Lower leg skin (tissue), 4 donors: ENCODE measurements around the gene TBC1D21. TPM values are rescaled to one million over a fixed set of nuclear protein-coding genes. Genes with fewer than 3 reads are reported as not detected.

Experiments
- DNase-seq, 2 donors: peaks; one replicate each; pipeline ENCODE4 v3.0.0-alpha.2; 2019; ENCODE audit warnings: low spot score in 2 of 2
- H3K4me3 ChIP-seq: fragments of 200-600 bp; sonication (generic); 2 replicates; pipeline ENCODE4 v1.5.1; 2017; ENCODE audit warnings: mild to moderate bottlenecking, low read depth; ENCODE audit not compliant: poor library complexity, severe bottlenecking
- POLR2A ChIP-seq, 2 donors: fragments of 450-650 bp; IDR thresholded peaks; one replicate each; pipeline ENCODE4 v1.6.1; 2016 to 2017; ENCODE audit warnings: antibody characterized with exemption in 2 of 2, mild to moderate bottlenecking in 1 of 2, moderate library complexity in 1 of 2
- WGBS, 2 donors: methylation state at CpG; one replicate each; pipeline ENCODE4 v1.1.5; 2018; 5-methylcytosine and 5-hydroxymethylcytosine counted together
- intact Hi-C: fragments of 100-400 bp; cut with DNase I; formaldehyde crosslinking; loops from one replicate; pipeline ENCODE4 v1.15.0; 2023; ENCODE audit warnings: low total_unique reads
- total RNA-seq, 4 donors: library from RNA; depleted of rRNA; stranded (reverse); fragments of >200 nt; gene quantifications; one replicate each; pipeline ENCODE4 v1.1.0, GENCODE V29; 2016
- TF ChIP-seq, protein P1 (sequence below), 3 donors: fragments of 450-650 bp; IDR thresholded peaks; one replicate each; pipeline ENCODE4 v1.5.1; 2016; ENCODE audit warnings: antibody characterized with exemption in 3 of 3, mild to moderate bottlenecking in 3 of 3, moderate library complexity in 2 of 3

TBC1D21 gene
- total RNA-seq, 4 donors from 2014 or later, result not detected

DNA sequence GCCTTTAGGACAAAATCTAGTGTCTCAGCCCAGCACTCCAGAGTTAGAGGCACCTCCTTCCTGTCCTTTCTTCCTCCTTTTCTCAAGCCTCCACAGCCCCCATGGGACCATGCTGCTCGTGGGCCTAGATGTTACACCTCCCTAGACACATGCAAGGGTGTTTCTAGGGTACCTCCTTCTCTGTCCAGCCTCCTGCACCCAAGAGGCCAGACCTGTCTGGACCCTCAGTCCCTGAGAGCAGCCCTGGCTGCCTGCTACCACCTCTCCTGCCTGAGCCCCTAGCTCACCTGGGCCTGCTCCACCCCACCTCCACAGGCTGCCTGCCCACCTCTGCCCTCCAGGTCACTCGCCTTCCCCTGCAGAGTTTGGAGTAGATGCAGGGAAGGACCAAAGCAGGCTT, 58.1 kb downstream of the TBC1D21 start:
- DNase-seq, result no peak
- no peak overlapping the region for H3K4me3 ChIP-seq
- TF ChIP-seq, protein P1, sequence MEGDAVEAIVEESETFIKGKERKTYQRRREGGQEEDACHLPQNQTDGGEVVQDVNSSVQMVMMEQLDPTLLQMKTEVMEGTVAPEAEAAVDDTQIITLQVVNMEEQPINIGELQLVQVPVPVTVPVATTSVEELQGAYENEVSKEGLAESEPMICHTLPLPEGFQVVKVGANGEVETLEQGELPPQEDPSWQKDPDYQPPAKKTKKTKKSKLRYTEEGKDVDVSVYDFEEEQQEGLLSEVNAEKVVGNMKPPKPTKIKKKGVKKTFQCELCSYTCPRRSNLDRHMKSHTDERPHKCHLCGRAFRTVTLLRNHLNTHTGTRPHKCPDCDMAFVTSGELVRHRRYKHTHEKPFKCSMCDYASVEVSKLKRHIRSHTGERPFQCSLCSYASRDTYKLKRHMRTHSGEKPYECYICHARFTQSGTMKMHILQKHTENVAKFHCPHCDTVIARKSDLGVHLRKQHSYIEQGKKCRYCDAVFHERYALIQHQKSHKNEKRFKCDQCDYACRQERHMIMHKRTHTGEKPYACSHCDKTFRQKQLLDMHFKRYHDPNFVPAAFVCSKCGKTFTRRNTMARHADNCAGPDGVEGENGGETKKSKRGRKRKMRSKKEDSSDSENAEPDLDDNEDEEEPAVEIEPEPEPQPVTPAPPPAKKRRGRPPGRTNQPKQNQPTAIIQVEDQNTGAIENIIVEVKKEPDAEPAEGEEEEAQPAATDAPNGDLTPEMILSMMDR (IDR thresholded peaks at IDR 0.05), result no peak
- no peak for TF ChIP-seq POLR2A (IDR thresholded peaks at IDR 0.05)
- 64 to 67% methylated on average over 2 of the region's 2 CpGs for WGBS, 2 donors
- intact Hi-C loops, result no loop called here

DNA sequence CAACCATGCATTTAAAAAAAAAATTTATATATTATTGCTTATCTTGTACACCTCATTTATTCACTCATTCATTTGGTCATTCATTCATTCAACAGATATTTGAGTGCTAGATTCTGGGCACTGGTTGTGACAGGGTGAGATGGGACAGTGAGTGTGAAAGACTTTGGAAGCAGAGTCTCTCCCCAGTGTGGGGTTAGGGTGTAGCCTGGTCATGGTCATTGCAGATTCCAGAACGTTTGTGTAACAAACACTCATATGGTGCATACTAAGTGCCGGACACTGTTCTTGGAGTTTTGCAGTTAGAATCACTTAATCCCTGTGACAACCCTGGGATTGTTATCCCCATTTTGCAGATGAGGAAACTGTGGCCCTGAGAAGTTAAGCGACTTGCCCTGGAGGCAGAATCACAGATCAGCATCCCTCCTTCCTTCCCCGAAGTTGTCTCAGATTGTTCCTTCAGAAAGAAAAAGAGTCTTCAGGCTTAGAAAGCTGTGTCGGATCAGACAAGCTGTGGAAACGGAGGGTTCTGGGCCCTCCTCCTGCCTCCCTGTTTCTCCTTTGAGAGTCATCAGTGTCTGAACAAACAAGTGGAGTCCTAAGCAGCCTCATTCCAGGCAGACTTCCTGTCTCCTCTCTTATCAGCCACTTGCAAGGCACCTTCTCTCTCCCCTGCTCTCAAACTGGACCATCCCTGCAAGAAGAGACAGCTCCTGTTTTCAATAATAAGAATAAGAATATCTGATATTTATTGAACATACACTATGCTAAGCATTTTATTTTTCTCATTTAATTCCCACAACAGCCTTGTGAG, 59.2 kb downstream of the TBC1D21 start:
- H3K4me3 ChIP-seq, result no peak overlapping the region
- DNase-seq, result no peak
- intact Hi-C loops, result no loop called here
- TF ChIP-seq POLR2A (IDR thresholded peaks at IDR 0.05), result no peak
- TF ChIP-seq, protein P1 (IDR thresholded peaks at IDR 0.05), result no peak
- WGBS, 2 donors, result 66 to 82% methylated on average over 6 of the region's 6 CpGs

DNA sequence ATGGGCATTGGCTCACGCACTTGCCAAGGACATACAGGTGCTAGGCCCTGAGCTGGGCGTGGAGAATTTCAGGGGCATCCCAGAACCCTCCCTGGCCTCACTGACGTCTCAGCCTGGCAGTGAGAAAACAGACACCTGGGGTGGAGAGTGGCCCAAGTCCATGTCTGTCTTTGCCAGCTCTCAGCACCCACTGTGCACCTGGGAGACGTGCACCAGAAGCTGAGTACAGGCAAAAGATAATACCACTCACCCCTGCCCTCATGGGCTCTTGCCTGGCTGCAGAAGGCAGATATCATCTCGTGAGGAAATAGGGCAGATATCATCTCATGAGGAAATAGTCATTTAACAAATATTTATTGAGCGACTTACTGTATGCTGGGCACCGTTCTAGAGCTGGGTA, 60.9 kb downstream of the TBC1D21 start:
- no peak for DNase-seq
- no peak for TF ChIP-seq POLR2A (IDR thresholded peaks at IDR 0.05)
- TF ChIP-seq, protein P1 (IDR thresholded peaks at IDR 0.05), result no peak
- WGBS, 2 donors, result 58 to 74% methylated on average over 7 of the region's 7 CpGs
- no peak overlapping the region for H3K4me3 ChIP-seq
- intact Hi-C loops, result no loop called here

DNA sequence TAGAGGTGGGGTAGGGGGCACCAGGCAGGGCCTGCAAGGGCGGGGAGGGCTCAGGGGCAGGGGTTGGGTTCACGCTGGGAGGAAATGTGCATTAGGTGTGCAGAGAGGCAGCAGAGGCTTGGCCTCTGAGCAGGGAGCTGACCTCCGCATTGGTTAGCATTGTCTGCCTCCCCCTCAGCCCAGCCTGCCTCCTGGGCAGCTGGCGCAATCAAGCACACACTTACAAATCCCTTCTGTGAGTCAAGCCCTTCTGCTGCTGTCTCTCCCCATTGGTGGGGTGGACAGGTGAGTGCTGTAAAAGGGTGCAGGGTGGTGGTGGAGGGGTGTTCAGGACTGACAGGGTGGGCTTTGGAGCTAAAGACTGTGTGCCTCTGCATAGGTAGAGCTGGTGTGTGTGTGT, 62.2 kb downstream of the TBC1D21 start:
- TF ChIP-seq, protein P1 (IDR thresholded peaks at IDR 0.05), result no peak
- intact Hi-C loops, result no loop called here
- WGBS, 2 donors, result 80 to 81% methylated on average over 3 to 4 of the region's 4 CpGs
- no peak for DNase-seq
- no peak overlapping the region for H3K4me3 ChIP-seq

DNA sequence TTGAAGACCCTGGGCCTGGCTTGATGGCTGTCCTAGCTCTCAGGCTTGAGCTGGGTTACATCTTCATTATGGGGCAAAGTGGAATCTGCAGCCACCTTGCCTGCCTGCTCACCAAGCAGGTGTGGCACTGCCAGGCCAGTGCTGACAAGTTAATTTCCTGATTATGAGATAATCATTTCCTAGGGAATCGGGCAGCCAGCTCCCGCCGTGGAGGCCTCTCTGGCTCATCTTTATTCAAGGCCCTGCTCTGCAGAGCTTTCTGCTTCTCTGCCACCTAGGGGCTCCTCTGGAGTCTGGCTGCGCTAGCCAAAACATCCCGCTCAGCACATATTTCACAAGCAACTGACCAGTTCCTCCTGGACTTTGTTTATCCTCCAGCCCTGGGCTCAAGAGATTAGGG, 62.8 kb downstream of the TBC1D21 start:
- 42 to 51% methylated on average over 5 of the region's 5 CpGs for WGBS, 2 donors
- no peak for DNase-seq
- TF ChIP-seq, protein P1 (IDR thresholded peaks at IDR 0.05), result no peak
- TF ChIP-seq POLR2A (IDR thresholded peaks at IDR 0.05), result no peak
- H3K4me3 ChIP-seq, result no peak overlapping the region
- intact Hi-C loops, result no loop called here
